ENCODE results near the gene SIRPB2.

SIRPB2 gene

DNA sequence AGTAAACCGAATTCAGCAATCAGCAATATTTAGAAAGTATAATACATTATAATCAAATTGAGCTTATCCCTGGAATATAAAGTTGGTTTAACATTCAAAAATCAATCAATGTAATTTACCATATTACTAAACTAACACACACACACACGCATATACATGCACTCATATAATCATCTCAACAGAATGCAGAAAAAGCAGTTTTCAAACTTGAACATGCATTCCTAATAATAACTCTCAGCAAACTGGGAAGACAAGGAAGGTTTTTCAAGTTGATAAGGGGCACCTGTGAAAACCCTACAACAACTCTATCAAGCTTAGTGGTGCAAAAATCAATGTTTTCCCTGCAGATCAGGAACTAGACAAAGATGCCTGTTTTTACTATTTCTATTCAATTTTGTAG lies 4.7 kb downstream of the SIRPB2 start:
- TF ChIP-seq BHLHE40 (IDR thresholded peaks at IDR 0.05; ENCODE audit: borderline replicate concordance) (no peak), FOXM1 (IDR thresholded peaks at IDR 0.05; ENCODE audit: borderline replicate concordance) (no peak), HDGF (IDR thresholded peaks at IDR 0.05; ENCODE audit: borderline replicate concordance) (no peak), CTBP1 (IDR thresholded peaks at IDR 0.05; ENCODE audit: borderline replicate concordance) (no peak), SUZ12 (IDR thresholded peaks at IDR 0.05) (no peak)
- POLR2A ChIA-PET, result no interaction called here
- CTCF ChIA-PET, result interaction anchor here (0.6 kb wide), 1 partner anchor 248 kb away, joined by 4 read pairs; no protein-coding TSS in a partner anchor
- no peak for DNase-seq (ENCODE audit: extremely low spot score)

DNA sequence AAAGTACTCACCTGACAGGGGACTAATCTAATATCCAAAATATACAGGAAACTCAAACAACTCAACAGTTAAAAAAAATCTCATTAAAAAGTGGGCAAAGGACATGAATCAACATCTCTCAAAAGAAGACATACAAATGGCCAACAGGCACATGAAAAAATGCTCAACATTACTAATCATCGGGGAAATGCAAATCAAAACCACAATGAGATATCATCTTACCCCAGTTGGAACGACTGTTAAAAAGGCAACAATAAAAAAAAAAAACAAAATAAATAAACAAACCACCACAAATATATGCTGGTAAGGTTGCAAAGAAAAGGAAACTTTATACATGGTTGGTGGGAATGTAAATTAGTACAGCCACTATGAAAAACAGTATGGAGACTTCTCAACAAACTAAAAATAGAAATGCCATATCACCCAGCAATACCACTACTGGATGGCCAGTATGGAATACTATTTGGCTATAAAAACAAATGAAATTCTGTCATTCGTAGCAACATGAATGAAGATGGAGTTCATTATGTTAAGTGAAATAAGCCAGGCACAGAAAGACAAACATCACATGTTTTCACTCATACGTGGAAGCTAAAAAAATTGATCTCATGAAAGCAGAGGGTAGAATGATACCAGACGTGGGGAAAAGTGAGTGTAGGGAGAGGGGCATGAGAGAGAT lies 6.6 kb downstream of the SIRPB2 start:
- DNase-seq (ENCODE audit: extremely low spot score), result no peak
- ChIA-PET POLR2A (no interaction called here), CTCF (interaction anchor here (0.6 kb wide), 1 partner anchor 40 kb away, joined by 5 read pairs; no protein-coding TSS in a partner anchor)
- TF ChIP-seq LEF1 (IDR thresholded peaks at IDR 0.05; ENCODE audit: borderline replicate concordance) (no peak), L3MBTL2 (conservative IDR thresholded peaks at IDR 0.05) (no peak), FOXA1 (IDR thresholded peaks at IDR 0.05) (no peak), ELF4 (IDR thresholded peaks at IDR 0.05) (no peak), ARNT (IDR thresholded peaks at IDR 0.05) (no peak), CTBP1 (IDR thresholded peaks at IDR 0.05; ENCODE audit: borderline replicate concordance) (no peak), SP1 (IDR thresholded peaks at IDR 0.05) (no peak), FOXM1 (IDR thresholded peaks at IDR 0.05; ENCODE audit: borderline replicate concordance) (no peak), BHLHE40 (IDR thresholded peaks at IDR 0.05; ENCODE audit: borderline replicate concordance) (no peak), FOXK2 (IDR thresholded peaks at IDR 0.05) (no peak), ZNF384 (IDR thresholded peaks at IDR 0.05) (no peak), NFRKB (IDR thresholded peaks at IDR 0.05) (no peak), HDGF (IDR thresholded peaks at IDR 0.05; ENCODE audit: borderline replicate concordance) (no peak), SUZ12 (IDR thresholded peaks at IDR 0.05) (no peak), TARDBP (IDR thresholded peaks at IDR 0.05) (no peak)
- TF ChIP-seq, protein P1, sequence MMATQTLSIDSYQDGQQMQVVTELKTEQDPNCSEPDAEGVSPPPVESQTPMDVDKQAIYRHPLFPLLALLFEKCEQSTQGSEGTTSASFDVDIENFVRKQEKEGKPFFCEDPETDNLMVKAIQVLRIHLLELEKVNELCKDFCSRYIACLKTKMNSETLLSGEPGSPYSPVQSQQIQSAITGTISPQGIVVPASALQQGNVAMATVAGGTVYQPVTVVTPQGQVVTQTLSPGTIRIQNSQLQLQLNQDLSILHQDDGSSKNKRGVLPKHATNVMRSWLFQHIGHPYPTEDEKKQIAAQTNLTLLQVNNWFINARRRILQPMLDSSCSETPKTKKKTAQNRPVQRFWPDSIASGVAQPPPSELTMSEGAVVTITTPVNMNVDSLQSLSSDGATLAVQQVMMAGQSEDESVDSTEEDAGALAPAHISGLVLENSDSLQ (IDR thresholded peaks at IDR 0.05), result no peak

DNA sequence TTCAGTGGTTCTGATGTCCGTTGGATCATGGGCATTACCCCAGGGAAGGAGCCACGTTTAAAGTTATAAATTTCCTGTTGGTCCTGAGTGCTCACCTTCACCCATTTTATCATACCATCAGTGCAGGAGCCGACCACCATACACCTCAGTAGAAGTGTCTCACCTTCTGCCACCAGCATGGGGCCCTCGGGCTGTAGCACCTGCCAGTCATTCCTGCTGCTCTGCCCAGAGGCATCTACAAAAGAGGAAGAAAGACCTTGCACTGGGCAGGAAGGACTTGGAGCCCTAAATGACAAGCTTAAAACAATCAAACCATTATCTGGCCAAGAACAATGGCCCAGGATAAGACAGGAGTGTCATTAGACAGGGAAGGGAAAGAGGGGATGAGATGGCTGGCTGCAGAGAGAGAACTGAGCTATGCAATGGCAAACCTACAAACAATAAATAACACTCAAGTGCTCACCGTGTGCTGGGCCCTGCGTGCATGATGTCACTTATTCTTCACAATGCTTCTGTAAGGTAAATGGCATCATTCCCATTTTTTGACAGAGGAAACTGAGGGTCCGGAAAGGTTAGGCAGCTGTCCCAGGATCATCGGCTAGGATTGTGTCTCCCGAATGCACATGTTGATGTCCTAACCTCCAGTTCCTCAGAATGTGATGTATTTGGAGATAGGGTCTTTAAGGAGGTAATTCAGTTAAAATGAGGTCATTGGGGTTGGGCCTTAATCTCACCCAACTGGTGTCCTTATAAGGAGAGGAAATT lies 11.2 kb downstream of the SIRPB2 start:
- no peak for DNase-seq (ENCODE audit: extremely low spot score)
- ChIA-PET POLR2A (no interaction called here), CTCF (no interaction called here)
- TF ChIP-seq BHLHE40 (IDR thresholded peaks at IDR 0.05; ENCODE audit: borderline replicate concordance) (no peak), ZNF384 (IDR thresholded peaks at IDR 0.05) (no peak), ELF4 (IDR thresholded peaks at IDR 0.05) (no peak), SP1 (IDR thresholded peaks at IDR 0.05) (no peak), TARDBP (IDR thresholded peaks at IDR 0.05) (no peak), HDGF (IDR thresholded peaks at IDR 0.05; ENCODE audit: borderline replicate concordance) (no peak), NFRKB (IDR thresholded peaks at IDR 0.05) (no peak), FOXM1 (IDR thresholded peaks at IDR 0.05; ENCODE audit: borderline replicate concordance) (no peak), LEF1 (IDR thresholded peaks at IDR 0.05; ENCODE audit: borderline replicate concordance) (no peak), ARNT (IDR thresholded peaks at IDR 0.05) (no peak), SUZ12 (IDR thresholded peaks at IDR 0.05) (no peak), CTBP1 (IDR thresholded peaks at IDR 0.05; ENCODE audit: borderline replicate concordance) (no peak), FOXK2 (IDR thresholded peaks at IDR 0.05) (no peak)
- TF ChIP-seq, protein P1 (IDR thresholded peaks at IDR 0.05), result no peak

DNA sequence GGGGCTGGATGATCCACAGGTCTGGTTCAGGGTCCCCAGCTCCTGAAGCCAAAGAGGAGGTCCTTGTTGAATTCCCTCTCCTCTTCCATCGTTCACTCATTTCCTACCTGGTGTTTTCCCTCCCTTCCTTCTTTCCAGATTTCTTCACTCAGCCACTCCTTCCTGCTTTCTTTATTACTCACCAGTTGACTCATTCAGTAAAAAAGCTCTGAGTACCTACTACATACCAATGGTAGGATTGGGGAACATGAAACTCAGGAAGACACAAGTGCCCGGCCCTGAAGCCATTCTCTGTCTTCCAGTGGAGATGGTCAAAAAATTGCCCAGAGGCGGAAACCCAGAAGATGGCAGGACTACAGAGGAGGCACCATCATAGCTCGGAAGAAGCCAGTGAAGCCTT lies 12.7 kb downstream of the SIRPB2 start:
- DNase-seq (ENCODE audit: extremely low spot score), result no peak
- CTCF ChIA-PET, result no interaction called here
- TF ChIP-seq TARDBP (IDR thresholded peaks at IDR 0.05), result no peak
- TF ChIP-seq LEF1 (IDR thresholded peaks at IDR 0.05; ENCODE audit: borderline replicate concordance), result no peak
- TF ChIP-seq CTBP1 (IDR thresholded peaks at IDR 0.05; ENCODE audit: borderline replicate concordance), result no peak
- TF ChIP-seq NFRKB (IDR thresholded peaks at IDR 0.05), result no peak
- no peak for TF ChIP-seq ZNF384 (IDR thresholded peaks at IDR 0.05)
- no peak for TF ChIP-seq BHLHE40 (IDR thresholded peaks at IDR 0.05; ENCODE audit: borderline replicate concordance)
- POLR2A ChIA-PET, result no interaction called here

DNA sequence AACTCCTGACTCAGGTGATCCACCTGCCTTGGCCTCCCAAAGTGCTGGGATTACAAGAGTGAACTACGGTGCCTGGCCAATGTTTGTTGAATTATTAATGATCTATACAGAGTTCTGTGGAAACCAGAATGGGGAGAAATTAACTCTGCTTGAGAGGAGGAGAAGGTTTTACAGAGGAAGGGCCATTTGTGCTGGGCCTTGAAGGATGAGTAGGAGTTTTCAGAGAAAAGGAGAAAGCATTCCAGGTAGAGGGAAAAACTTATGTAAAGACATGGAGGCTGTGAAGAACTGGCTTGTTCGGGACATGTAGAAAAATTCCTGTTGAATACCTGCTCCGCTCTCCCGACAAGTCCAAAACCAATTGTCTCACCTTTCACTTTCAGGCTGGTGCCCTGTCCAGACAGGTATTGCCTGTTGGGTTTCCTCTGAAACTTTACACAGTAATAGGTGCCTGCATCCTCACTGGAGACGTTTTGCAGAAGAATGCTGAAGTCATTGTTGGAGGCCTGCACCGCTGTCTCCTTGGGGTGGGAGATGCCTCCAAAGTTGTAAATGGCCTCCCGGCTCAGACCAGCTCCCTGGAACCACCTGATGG lies 13.2 kb downstream of the SIRPB2 start:
- no peak for TF ChIP-seq ZNF384 (IDR thresholded peaks at IDR 0.05)
- TF ChIP-seq NFRKB (IDR thresholded peaks at IDR 0.05), result no peak
- TF ChIP-seq ELF4 (IDR thresholded peaks at IDR 0.05), result no peak
- no peak for TF ChIP-seq CTBP1 (IDR thresholded peaks at IDR 0.05; ENCODE audit: borderline replicate concordance)
- no peak for TF ChIP-seq FOXM1 (IDR thresholded peaks at IDR 0.05; ENCODE audit: borderline replicate concordance)
- TF ChIP-seq SP1 (IDR thresholded peaks at IDR 0.05), result no peak
- no peak for TF ChIP-seq FOXA1 (IDR thresholded peaks at IDR 0.05)
- TF ChIP-seq LEF1 (IDR thresholded peaks at IDR 0.05; ENCODE audit: borderline replicate concordance), result no peak
- no peak for TF ChIP-seq ARNT (IDR thresholded peaks at IDR 0.05)
- TF ChIP-seq BHLHE40 (IDR thresholded peaks at IDR 0.05; ENCODE audit: borderline replicate concordance), result no peak
- TF ChIP-seq L3MBTL2 (conservative IDR thresholded peaks at IDR 0.05), result no peak
- ChIA-PET POLR2A (no interaction called here), CTCF (no interaction called here)

More for the DNA sequence above, 13.2 kb downstream of the SIRPB2 start:
- no peak for DNase-seq (ENCODE audit: extremely low spot score)
